Stimulated activated CD8-positive, alpha-beta memory T cell treated with anti-CD3 and anti-CD28 coated beads, Interleukin-7, amount 100 ng/mL, for 48 hours (primary cell): Measurements from ENCODE around the gene CRYBA2.
A peak's percentile ranks its signal among the peaks of the same experiment; 100 is the strongest.

Source experiments
- DNase-seq, 2 donors: peaks; one replicate each; pipeline ENCODE4 v3.0.0-alpha.2; 2020; ENCODE audit warnings: low read depth in 1 of 2; ENCODE audit errors: extremely low read depth in 1 of 2

Gene CRYBA2

DNA sequence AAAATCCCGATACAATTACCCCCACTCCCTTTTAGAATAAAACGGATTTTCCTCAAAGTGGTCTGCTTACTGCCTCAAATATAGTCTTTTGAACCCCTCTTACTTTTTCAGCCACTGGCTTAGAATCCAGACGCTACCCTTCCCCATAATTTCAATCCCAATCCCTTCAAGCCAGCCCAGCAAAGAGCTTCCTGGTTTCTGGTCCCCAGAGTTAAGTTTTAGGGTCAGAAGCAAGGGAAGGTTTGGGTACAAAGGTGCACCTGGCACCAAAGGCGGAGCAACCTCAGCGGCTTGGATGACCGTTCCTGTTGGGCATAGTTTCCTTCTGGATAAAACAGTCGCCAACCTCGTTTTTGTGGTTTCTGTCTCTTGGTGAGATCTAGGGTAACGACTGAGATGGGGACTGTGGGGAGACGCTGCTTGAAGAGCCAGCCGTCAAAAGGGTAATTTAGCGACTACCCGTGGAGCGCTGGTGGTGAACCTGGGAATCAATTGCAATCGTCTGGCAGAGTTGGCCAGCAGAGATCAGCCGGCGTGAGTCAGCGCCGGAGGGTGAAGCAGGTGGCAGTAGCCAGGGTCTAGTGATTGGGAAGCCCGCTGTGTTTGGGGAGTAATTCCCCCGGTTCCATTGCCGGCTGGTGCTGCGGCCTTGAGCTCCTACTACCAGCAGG lies 9.8 kb downstream of the CRYBA2 start:
- DNase-seq: no peak

DNA sequence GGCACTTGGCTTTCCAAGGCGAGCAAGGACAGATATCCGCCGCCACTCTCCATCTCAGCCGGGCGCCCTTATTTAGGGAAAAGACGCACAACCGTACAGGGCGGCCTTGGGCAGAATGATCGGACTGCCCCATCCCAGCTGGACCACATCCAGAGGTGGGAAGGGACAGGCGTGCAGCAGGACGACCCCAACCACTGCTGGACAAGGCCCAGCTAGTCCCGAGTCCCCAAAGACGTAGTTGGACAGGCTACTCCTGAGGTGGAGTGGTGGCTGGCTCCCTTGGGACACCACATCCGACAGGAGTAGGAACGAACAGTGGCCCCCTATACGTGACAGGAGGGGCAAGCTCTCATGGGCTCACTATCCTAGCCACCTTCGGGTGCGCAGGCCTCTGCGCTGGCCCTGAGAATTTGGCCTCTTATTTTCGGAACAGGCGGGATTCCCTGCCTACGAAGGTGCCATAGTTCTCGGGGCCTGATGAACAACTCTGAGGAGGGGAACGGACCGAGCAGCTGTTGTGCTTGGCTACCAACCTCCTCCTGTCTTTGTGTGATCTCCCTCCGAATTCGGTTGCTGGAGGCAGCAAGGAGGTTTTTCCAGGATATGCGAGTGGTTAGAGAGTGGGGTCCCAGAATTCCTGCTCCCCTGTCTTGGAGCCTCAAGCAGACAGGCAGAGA lies 10.5 kb downstream of the CRYBA2 start:
- no peak for DNase-seq

DNA sequence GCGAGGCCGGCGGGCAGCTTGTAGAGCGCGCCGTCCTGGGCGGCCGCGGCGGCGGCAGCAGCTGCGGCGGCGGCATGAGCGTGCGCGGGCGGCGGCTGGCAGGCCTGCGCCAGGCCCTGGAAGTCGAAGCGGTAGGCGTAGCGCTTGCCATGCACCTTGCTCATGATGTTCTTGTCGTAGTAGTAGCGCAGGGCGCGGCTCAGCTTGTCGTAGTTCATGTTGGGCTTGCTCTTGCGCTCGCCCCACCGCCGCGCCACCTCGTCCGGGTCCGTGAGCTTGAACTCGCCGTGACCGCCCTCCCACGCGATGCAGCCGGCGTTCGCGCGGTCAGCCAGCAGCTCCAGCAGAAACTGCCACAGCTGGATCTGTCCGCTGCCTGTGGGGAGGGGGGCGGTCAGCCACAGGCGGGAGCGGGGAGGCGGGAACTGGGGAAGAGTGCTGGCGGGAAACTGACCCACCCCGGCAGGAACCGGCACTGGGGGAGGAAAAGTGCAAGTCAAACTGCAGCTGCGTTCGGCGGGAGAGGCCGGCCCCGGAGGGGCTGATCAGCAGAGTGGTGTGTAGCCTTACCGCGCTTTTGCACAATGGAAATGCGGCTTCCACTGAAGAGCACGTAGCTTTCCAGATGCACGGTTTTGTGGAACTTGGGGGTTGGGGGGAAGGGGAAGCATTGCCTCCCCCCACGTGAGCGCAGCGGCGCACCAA lies 11.2 kb downstream of the CRYBA2 start:
- DNase-seq: no peak

DNA sequence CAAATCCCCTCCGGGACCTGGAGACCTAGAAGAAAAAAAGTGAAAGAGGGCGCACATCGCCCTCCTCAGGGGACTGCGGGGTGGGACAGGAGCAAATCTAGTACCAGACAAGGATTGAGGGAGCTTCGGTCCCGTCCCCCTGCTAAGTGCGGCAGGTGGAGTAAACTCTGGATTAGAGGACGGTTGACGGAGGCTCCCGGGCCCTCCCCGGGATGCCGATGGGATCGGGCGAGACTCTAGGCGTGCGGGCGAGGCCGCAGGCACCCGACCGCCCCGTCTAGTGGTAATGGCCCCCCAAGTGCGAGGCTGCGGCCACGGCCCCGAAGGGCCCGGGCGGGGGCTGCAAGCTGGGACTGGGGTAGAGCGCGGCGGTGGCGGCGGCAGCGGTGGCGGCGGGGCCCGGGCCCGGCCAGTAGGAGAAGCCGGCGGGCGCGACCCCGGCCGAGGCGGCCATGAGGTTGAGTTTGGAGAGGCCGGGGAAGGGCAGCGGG lies 11.8 kb downstream of the CRYBA2 start:
- no peak for DNase-seq

DNA sequence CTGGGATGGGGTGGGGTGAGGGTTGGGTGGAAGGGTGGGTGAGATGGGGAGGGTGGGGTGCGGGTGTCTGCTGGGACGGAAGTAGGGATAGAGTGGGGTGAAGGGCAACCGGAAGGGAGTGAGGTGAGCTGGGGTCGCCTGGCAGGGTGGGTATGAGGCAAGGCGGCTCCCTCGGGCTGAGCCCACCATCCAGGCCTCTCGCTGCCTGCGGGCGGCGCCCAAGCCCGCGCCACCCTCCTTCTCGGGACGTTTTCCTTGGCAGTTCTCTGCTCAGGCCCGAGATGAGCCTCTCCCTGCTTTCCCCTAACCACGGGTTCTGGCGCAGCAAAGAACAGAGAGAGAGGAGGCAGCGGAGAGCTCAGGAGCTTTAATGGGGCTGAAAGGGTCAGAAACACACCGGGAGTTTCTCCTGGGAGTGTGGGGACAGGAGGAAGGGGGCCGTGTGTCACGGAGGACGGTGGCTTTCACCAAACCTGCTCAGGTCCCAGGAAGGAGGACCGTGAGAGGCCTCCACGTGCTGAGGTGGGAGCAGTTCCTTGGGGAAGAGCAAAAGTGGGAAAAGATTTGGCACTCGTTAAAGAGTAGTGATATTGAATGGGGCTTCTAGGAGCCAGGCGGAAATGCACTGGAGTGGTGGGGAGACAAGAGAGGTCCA lies 12.4 kb downstream of the CRYBA2 start:
- no peak for DNase-seq

DNA sequence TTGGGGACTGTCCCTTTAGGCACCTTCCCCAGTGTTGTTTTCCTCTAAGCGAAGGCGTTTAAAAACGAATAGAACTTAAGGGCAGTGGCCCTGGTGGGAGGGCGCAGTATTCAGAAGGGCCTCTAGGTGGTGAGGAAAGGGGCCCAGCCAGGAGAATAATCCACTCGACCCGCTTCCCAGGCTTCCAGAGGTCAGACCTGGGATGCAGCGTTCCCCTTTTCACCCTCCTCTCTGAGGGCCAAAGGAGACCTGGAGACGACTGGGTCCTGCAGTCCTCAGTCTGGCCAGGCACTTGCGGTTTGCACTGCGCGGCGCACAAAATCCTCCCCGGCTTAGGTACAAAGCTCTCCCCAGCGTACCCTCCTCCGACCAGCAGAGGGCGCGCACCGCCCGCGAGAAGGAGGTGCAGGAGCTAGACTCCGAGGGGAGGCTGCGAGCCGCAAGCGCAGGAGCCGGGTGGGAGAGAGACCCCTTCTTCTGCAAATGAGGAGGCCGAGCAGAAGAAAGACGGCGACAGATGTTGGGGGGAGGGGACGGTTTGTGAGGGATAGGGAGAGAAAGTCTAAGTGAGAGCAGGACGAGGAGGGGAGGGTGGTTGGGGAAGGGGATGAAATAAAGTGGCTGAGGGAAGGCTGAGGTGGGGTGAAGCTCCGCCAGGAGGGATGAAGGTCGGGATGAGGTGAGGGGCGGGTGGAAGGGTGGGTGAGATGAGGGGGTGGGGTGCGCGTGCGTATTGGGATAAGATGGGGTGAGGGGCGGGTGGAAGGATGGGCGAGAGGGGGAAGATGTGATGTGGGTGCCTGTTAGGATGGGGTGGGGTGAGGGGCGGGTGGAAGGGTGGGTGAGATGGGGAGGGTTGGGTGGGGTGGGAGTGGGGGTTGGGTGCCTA lies 13.1 kb downstream of the CRYBA2 start:
- DNase-seq: peak; percentile 67 to 81

DNA sequence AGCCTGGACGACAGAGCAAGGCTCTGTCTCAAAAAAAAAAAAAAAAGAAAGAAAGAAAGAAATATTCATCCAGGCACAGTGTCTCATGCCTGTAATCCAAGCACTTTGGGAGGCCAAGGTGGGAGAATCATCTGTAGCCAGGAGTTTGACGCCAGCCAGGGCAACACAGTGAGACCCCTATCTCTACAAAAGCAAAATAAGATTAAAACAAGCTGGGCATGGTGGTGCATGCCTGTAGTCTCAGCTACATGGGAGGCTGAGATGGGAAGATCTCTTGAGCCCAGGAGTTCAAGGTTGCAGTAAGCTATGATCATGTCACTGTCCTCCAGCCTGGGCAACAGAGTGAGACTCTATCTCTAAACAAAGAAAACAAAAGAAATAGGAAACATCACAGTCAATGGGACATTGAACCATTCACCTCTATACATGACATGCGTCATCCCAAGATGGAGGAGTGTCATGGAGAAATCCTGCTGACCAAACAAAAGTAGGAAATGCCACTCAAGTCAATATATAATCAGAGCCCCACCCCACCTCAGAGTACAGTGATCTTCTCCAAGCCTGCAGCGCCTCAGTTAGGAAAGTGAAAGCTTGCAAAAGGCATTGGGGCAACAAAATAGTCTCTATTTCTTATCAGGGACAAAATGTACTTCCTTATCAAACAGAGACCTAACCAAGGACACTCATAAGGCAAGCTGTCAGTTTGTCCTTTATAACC lies 18.0 kb downstream of the CRYBA2 start:
- DNase-seq: no peak

DNA sequence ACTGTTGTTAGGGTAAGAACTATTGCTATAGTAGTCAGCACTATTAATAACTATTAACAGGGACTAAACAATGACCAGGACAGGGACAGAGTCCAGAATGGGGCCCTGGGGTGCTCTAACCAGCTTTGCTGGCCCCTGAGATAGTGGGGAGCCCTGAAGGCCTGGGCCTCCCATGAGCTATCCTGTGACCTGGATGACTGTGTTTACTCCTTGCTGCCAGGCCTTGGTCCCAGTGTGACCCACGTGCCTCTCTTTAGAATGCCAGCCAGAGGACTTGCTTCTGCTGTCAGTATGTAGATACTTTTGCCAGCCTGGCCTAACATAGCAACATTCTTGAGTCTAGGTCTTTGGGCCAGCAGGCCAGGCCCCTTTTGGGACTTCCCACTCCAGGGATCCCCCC lies 22.3 kb downstream of the CRYBA2 start:
- DNase-seq: no peak

DNA sequence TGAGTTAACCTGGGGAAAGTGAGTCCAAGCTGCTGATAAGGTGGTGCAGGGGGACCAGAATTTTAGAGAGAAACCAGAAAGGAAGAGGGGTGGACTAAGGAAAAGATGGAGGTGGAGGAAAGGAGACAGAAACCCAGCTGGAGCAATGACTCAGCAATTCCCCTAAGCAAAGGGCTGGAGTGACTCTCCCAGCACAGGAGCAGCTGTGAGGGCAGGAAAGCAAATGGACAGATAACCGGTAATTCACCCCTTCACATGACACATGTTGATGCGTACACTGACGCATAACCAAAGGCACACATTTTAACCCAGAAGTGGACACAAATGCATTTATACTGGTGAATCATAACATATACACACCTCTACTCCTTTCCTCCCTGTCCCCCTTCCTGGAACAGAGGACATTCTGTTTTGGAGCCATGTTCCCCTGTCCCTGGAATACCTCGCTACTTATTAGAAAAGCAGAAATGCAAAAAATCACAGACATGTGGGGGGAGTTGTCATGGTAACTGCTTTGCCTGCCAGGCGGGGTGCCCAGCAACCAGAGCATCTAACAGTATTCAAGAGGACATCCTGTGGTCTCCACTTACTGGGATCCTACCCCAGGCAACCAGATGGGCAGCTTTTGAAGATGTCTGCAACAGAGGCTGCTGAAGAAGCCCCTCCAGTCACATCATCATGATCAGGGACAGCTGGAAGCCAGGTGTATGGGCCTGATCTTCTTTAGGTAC lies 29.0 kb downstream of the CRYBA2 start:
- DNase-seq: no peak

DNA sequence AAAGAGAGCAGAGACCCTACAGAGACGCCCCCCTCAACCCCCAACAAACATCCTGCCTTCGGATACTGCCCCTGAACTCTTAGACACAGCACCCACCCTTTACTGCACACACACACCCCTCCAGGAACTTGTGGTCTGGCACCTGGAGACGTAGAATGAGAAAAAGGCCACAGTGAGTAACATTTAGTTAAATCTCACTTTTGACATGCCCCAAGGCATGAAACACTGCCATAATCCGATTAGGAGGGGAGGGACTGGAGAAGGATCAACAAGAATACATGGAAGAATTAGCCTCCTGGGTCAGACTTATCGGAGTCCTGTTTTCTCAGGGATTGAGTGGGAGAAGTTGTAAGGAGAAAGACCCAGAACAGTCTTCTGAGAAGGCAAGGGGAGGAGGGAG lies 29.6 kb downstream of the CRYBA2 start:
- DNase-seq: no peak

DNA sequence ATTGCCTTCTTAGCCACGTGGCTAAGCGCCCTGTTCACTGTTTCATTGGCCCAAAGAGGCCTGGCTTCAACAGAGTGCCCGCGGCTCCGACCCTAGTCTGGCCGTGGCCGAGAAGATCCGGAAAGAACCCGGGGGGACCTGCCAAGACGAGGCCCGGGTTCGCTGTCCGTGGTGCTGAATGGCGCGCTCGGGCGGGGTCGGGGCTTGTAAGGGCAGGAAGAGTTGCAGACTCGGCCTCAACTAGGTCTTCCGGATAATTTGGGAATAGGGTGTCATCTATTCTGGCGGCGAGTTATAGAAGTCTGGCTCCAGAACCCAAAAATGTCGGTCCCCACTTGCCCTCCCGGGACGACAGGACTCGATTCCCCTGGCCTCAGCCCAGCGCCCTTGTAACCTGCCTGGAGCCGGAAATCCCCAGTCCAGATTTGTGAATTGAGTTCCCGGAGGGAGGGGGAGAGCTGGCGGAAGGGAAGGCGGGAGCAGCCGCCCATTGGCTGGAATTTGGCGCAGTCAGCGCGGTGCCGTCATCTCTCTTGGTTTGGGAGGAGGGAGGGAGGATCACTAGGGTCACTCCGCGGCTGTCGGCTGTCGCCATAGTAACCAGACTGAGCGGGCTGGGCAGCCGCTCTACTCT lies 30.2 kb downstream of the CRYBA2 start:
- no peak for DNase-seq

DNA sequence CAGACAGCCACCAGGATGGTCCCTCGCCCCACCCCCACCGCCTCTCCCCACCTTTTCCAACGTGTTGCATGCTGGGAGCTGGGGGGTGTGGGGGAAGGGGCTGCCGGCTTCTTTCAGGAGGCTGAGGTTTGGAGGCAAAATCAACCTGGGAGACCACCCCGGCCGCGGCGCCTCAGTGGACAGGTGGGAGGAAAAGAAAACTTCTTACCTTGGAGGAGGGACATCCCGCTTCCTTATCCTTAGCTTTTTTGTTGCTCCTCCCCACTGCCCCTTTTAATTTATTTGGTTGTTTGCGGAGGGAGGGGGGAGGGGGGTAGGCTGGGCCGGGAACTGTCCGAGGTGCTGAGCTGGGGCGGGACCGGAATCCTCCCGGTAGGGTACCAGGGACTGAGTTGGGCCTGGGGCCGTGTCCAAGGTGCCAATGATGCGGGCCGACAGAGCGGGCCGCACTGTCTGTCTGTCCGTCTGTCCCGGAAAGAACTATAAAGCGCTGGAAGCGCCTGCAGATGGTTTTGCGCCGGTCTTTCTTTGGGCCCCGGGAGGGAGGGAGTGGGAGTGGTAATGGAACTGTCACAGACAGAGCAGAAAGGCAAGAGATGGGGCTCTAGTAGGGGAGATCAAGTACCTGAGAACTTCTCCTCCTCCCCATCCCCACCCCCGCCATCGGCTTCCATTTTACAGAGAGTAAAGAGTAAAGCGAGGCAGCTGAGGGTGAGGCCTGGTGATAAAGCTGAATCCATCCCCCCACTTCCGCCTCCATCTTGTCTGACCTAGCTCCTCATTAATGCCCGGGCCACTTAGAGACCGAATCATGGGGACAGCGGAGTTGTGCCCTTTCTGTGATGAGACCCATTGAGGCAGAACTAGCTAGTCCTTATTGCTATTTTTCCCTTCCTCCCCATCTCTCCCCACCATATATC lies 31.3 kb downstream of the CRYBA2 start:
- DNase-seq: no peak

DNA sequence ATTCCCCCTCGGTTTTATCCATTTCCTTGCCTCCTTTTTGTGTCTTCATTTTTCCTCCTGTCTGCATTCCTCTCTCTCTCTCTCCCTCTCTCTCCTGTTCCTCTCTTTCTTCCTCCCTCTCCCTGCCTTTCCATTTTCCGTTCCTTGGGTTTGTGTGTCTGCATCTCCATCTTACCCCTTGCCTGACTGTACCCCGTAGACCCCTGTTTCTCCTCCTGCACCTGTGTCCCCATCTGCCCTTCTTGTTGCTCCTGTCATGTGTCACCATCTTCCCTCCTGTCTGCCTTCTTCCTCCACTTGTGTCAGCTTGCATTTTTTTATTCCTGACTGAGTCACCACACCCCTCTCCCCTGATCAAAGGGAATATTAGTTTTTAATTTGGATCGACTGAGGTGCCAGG lies 32.0 kb downstream of the CRYBA2 start:
- no peak for DNase-seq

DNA sequence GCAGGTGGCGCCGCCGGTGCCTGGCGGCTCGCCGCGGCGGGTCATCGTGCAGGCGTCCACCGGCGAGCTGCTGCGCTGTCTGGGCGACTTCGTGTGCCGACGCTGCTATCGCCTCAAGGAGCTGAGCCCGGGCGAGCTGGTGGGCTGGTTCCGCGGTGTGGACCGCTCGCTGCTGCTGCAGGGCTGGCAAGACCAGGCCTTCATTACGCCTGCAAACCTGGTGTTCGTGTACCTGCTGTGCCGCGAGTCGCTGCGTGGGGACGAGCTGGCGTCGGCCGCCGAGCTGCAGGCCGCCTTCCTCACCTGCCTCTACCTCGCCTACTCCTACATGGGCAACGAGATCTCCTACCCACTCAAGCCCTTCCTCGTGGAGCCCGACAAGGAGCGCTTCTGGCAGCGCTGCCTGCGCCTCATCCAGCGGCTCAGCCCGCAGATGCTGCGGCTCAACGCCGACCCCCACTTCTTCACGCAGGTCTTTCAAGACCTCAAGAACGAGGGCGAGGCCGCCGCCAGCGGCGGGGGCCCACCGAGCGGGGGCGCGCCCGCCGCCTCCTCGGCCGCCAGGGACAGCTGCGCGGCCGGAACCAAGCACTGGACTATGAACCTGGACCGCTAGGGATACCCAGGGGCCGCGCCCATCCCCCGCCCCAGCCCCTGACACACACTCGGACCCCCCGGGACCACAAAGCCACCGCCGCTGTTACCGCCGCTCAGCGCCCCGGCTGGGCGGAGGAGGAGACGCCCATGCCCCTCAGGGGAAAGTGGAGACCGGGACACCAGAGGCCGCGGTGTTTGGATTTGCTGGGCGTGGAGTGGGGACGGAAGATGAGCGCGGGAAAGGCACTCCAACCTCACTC lies 32.7 kb downstream of the CRYBA2 start:
- no peak for DNase-seq

DNA sequence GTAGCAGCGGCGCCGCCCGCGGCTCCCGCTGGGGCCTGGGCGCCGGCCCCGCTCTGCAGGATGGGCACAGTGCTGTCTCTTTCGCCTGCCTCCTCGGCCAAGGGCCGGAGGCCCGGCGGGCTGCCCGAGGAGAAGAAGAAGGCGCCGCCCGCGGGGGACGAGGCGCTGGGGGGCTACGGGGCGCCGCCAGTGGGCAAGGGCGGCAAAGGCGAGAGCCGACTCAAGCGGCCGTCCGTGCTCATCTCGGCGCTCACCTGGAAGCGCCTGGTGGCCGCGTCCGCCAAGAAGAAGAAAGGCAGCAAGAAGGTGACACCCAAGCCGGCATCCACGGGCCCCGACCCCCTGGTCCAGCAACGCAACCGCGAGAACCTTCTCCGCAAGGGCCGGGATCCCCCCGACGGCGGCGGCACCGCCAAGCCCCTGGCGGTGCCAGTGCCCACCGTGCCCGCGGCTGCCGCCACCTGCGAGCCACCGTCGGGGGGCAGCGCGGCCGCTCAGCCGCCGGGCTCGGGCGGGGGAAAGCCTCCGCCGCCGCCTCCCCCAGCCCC lies 33.4 kb downstream of the CRYBA2 start:
- DNase-seq: no peak

DNA sequence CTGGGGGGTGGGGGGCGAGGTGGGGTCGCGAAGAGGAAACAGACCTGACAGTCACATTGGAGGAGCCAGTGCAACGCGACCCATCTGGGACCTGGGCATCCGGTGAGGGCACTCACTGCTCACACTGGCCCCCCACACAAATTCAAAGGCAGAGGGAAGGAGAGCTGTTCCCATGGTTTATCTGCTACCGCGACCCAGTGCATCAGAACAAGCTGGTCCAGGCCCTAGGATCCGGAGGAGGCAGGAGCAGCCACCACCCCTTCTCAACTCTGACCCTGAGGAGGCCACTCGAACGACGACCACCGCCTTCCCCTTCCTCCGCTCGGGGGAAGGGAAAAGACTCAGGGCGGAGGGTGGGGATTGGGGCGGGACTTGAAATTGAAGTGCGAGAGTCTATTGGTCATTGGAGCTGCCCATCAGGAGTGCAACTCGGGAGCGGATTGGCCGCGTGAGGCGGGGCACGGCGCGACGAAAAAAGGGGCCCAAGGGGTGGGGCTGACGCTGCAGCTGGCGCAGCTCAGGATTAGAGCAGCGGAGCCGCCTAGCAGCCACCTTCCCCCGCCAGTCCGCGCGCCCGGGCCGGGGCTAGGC lies 34.0 kb downstream of the CRYBA2 start, which contains the start of gene CDK5R2:
Gene CDK5R2 (plus strand): TSS at position 526 of the 591 bp plus-strand sequence. CDS start 155 bp downstream, outside the sequence.
- peak; percentile 69 to 86 for DNase-seq
